ENCODE results near the gene NTM. TPM values are rescaled to one million over a fixed set of nuclear protein-coding genes. Genes with fewer than 3 reads are reported as not detected.

Gene NTM
- total RNA-seq, 3 donors from 2014 or later: 0.66 to 9.0 (median 1.0) TPM

- Histone ChIP-seq H3K27ac (no peak overlapping the region), H3K27me3 (no peaks in the 10 kb centered on the region), H3K36me3 (no peaks in the 10 kb centered on the region), H3K4me3 (no peak overlapping the region), H3K9me3 (peaks cover 26 to 49% of the 10 kb centered on the region in 2 donors), H3K4me1 (no peaks in the 10 kb centered on the region)
- intact Hi-C loops (cut with DNase I; ENCODE audit: low total_unique reads): no loop called here
- TF ChIP-seq CTCF (IDR thresholded peaks at IDR 0.05) (no peak), POLR2AphosphoS5 (IDR thresholded peaks at IDR 0.05) (no peak), POLR2A (IDR thresholded peaks at IDR 0.05) (no peak)
- DNase-seq (ENCODE audit: low spot score in 2 of 2): no peak
Observed at GRCh38 chr11:132088551-132088950, 718.1 kb downstream of the NTM start.

- Histone ChIP-seq H3K4me1 (no peaks in the 10 kb centered on the region), H3K36me3 (no peaks in the 10 kb centered on the region), H3K9me3 (no peaks in the 10 kb centered on the region), H3K4me3 (no peak overlapping the region), H3K27ac (no peak overlapping the region), H3K27me3 (no peaks in the 10 kb centered on the region)
- intact Hi-C loops (cut with DNase I; ENCODE audit: low total_unique reads): no loop called here
- no peak for DNase-seq (ENCODE audit: low spot score in 2 of 2)
- TF ChIP-seq POLR2AphosphoS5 (IDR thresholded peaks at IDR 0.05): no peak
- no peak for TF ChIP-seq CTCF (IDR thresholded peaks at IDR 0.05)
- TF ChIP-seq POLR2A (IDR thresholded peaks at IDR 0.05): no peak
Observed at GRCh38 chr11:132093536-132094259, 723.3 kb downstream of the NTM start.

- no peaks in the 10 kb centered on the region for H3K27me3 ChIP-seq
- no peaks in the 10 kb centered on the region for H3K4me1 ChIP-seq
- H3K36me3 ChIP-seq: no peaks in the 10 kb centered on the region
- TF ChIP-seq POLR2AphosphoS5 (IDR thresholded peaks at IDR 0.05) (no peak), POLR2A (IDR thresholded peaks at IDR 0.05) (no peak), CTCF (IDR thresholded peaks at IDR 0.05) (no peak)
- H3K9me3 ChIP-seq: no peaks in the 10 kb centered on the region
- no peak overlapping the region for H3K27ac ChIP-seq
- DNase-seq (ENCODE audit: low spot score in 2 of 2): no peak
- intact Hi-C loops (cut with DNase I; ENCODE audit: low total_unique reads): no loop called here
- no peak overlapping the region for H3K4me3 ChIP-seq
Observed at GRCh38 chr11:132094598-132094997, 724.2 kb downstream of the NTM start.

- Histone ChIP-seq H3K4me1 (no peaks in the 10 kb centered on the region), H3K9me3 (no peaks in the 10 kb centered on the region), H3K27me3 (no peaks in the 10 kb centered on the region), H3K36me3 (no peaks in the 10 kb centered on the region), H3K4me3 (no peak overlapping the region), H3K27ac (no peak overlapping the region)
- TF ChIP-seq POLR2AphosphoS5 (IDR thresholded peaks at IDR 0.05) (no peak), CTCF (IDR thresholded peaks at IDR 0.05) (no peak), POLR2A (IDR thresholded peaks at IDR 0.05) (no peak)
- no peak for DNase-seq (ENCODE audit: low spot score in 2 of 2)
- intact Hi-C loops (cut with DNase I; ENCODE audit: low total_unique reads): no loop called here
Observed at GRCh38 chr11:132095230-132096131, 725.1 kb downstream of the NTM start.

All from breast epithelium (tissue), 4 donors.